Epithelial cell of prostate (primary cell): ENCODE measurements around the gene FAU.
A peak's percentile ranks its signal among the peaks of the same experiment; 100 is the strongest.

ENCODE experiments used
- DNase-seq: peaks from one replicate; pipeline ENCODE4 v3.0.0-alpha.2; 2011; ENCODE audit warnings: low read depth, low spot score
- H3K27ac ChIP-seq: fragments of 450-650 bp; 2 replicates; pipeline ENCODE4 v1.5.1; 2017; ENCODE audit warnings: mild to moderate bottlenecking

The FAU gene

GRCh38 chr11:65084598-65085375, 37.1 kb downstream of the FAU start:
- H3K27ac ChIP-seq: peak overlapping the region; percentile 71
- no peak for DNase-seq

- DNase-seq: peak; percentile 78
- peak within 1 kb of the TSS; percentile 71 for H3K27ac ChIP-seq
Observed at GRCh38 chr11:65083834-65084597, 37.9 kb downstream of the FAU start, which contains the start of the genes CDCA5 and ZFPL1. TSS of gene CDCA5 (minus strand) at chr11:65084040. CDS start at chr11:65083978, 62 bp downstream. TSS of gene ZFPL1 (plus strand) at chr11:65084222. CDS start at chr11:65084699, 477 bp downstream.

GRCh38 chr11:65083134-65083833, 38.6 kb downstream of the FAU start:
- no peak for DNase-seq
- no peak overlapping the region for H3K27ac ChIP-seq

- no peak for DNase-seq
- H3K27ac ChIP-seq: no peak overlapping the region
Observed at GRCh38 chr11:65078786-65079342, 43.1 kb downstream of the FAU start.

- no peak overlapping the region for H3K27ac ChIP-seq
- no peak for DNase-seq
Observed at GRCh38 chr11:65078151-65078550, 43.8 kb downstream of the FAU start.

GRCh38 chr11:65077451-65077850, 44.5 kb downstream of the FAU start:
- H3K27ac ChIP-seq: no peak overlapping the region

GRCh38 chr11:65072631-65072966, 49.3 kb downstream of the FAU start:
- no peak overlapping the region for H3K27ac ChIP-seq
- DNase-seq: no peak

More at GRCh38 chr11:65077451-65077850, 44.5 kb downstream of the FAU start:
- DNase-seq: no peak

GRCh38 chr11:65071907-65072630, 49.9 kb downstream of the FAU start:
- no peak for DNase-seq
- H3K27ac ChIP-seq: no peak overlapping the region
